GM12892 (cell line): Measurements from ENCODE around the gene APOB.

Source experiments
- POLR2A ChIP-seq: IDR thresholded peaks from 2 replicates; pipeline ENCODE4 v1.6.1; 2011; ENCODE audit warnings: low read depth, low read length, control low read depth
- POLR2AphosphoS5 ChIP-seq: IDR thresholded peaks from 2 replicates; pipeline ENCODE4 v1.6.1; 2011; ENCODE audit warnings: low read depth, low read length, control low read depth

DNA sequence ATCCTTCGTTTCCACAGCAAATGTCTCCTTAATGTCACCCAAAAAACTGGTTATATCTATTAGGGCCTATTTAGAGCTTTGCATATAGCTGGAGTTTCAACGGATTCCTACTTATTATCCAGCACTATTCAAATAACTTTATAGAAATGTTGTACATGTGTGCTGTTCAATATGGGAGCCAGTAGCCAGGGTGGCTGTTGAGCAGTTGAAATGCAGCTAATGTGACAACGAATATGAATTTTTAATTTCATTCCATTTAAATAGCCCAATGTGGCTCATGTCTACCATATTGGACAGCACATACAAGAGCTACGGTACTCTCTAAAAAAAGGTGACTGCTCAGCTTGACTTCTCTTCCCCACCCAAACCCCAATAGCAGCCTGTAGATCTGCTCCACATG is 2.4 kb downstream of the APOB start:
- TF ChIP-seq POLR2A (no peak), POLR2AphosphoS5 (no peak)
